ENCODE measurements around the gene SH3RF3.

Gene SH3RF3

DNA sequence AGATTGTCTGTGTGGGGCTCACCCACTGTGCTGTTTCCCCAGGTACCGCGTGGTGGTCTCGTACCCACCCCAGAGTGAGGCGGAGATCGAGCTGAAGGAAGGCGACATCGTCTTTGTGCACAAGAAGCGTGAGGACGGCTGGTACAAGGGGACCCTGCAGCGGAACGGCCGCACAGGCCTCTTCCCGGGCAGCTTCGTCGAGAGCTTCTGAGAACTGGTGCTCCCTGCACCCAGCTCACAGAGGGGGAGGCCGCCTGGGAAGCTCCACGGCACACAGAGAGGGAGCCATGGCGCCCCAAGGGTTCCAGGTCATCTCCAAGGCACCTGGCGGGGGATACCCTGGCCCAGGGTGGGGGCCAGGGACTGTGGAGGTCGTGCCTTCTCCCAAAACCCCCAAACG lies 372.5 kb downstream of the SH3RF3 start:
- no peak for DNase-seq (ENCODE audit: low read depth)
- TF ChIP-seq POLR2A (IDR thresholded peaks at IDR 0.05; ENCODE audit: extremely low read depth, insufficient read length) (no peak), MYC (IDR thresholded peaks at IDR 0.05; ENCODE audit: low read depth, low read length) (no peak)
- TF ChIP-seq, protein P1, sequence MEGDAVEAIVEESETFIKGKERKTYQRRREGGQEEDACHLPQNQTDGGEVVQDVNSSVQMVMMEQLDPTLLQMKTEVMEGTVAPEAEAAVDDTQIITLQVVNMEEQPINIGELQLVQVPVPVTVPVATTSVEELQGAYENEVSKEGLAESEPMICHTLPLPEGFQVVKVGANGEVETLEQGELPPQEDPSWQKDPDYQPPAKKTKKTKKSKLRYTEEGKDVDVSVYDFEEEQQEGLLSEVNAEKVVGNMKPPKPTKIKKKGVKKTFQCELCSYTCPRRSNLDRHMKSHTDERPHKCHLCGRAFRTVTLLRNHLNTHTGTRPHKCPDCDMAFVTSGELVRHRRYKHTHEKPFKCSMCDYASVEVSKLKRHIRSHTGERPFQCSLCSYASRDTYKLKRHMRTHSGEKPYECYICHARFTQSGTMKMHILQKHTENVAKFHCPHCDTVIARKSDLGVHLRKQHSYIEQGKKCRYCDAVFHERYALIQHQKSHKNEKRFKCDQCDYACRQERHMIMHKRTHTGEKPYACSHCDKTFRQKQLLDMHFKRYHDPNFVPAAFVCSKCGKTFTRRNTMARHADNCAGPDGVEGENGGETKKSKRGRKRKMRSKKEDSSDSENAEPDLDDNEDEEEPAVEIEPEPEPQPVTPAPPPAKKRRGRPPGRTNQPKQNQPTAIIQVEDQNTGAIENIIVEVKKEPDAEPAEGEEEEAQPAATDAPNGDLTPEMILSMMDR (IDR thresholded peaks at IDR 0.05; ENCODE audit: low read depth, low read length): no peak
- TF ChIP-seq, protein P2, sequence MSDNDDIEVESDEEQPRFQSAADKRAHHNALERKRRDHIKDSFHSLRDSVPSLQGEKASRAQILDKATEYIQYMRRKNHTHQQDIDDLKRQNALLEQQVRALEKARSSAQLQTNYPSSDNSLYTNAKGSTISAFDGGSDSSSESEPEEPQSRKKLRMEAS (IDR thresholded peaks at IDR 0.05; ENCODE audit: low read depth, low read length): no peak
- no peak overlapping the region for H3K4me3 ChIP-seq (ENCODE audit: low read depth, low read length)

DNA sequence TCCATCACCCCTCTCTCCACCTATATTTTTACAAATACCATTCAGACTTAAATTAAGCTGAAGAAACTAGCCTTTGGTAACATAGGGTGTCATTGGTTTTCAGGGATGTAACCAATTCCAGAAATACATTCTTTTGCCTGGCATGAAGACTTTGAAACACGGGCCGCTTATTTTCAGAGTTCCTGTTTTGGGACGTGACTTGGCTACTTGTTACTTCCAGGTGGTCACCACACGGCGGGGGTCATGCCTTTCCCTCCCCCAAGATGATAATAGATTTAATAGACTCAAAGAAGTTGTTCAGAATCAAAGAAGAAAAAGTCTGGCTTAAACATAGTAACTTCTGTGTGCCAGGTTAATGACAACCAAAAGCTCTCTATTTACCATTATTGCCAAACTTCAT lies 374.2 kb downstream of the SH3RF3 start:
- TF ChIP-seq, protein P1 (IDR thresholded peaks at IDR 0.05; ENCODE audit: low read depth, low read length): no peak
- TF ChIP-seq, protein P2 (IDR thresholded peaks at IDR 0.05; ENCODE audit: low read depth, low read length): no peak
- TF ChIP-seq POLR2A (IDR thresholded peaks at IDR 0.05; ENCODE audit: extremely low read depth, insufficient read length) (no peak), MYC (IDR thresholded peaks at IDR 0.05; ENCODE audit: low read depth, low read length) (no peak)
- DNase-seq (ENCODE audit: low read depth): no peak
- no peak overlapping the region for H3K4me3 ChIP-seq (ENCODE audit: low read depth, low read length)

DNA sequence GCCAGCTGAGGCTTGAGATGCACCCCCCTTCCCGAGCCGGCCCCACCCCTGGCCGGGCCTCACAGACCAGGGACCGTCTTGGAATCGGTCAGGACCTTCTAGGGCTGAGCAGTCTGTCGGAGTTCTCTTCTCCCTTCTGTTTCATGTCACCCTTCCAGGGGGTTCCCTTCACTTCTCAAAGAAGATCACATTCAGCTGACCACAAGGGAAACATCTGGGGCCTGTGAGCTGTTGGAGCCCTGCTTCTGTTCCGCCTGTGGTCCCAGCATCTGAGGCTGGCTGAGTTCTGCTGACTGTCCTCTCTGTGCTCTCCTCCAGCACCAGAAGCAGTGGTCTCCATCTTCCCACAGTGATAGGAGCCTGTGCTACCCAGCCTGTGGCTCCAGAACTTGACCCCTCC lies 378.2 kb downstream of the SH3RF3 start:
- H3K4me3 ChIP-seq (ENCODE audit: low read depth, low read length): no peak overlapping the region
- TF ChIP-seq MYC (IDR thresholded peaks at IDR 0.05; ENCODE audit: low read depth, low read length) (no peak), POLR2A (IDR thresholded peaks at IDR 0.05; ENCODE audit: extremely low read depth, insufficient read length) (no peak)
- TF ChIP-seq, protein P2 (IDR thresholded peaks at IDR 0.05; ENCODE audit: low read depth, low read length): no peak
- TF ChIP-seq, protein P1 (IDR thresholded peaks at IDR 0.05; ENCODE audit: low read depth, low read length): no peak
- DNase-seq (ENCODE audit: low read depth): peak; percentile 44

DNA sequence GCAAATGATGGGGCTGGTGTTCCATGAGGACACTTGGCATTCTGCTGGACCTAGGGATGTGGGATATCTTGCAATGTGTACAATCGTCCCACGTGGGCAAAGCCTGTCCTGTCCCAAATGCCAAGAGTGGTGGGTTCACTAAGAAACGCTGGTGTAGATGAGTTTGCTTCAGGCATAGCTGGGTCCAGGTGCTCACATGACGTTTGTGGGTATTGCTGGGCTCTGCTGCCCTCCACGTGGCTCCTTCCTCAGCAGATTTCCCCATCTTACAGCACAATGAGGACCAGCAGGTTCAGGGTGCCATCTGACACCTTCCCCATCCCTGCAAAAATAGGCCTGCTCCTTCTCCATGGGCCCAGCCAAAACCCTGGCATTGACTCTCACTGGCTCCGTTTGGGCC lies 378.8 kb downstream of the SH3RF3 start:
- DNase-seq (ENCODE audit: low read depth): no peak
- no peak overlapping the region for H3K4me3 ChIP-seq (ENCODE audit: low read depth, low read length)
- no peak for TF ChIP-seq MYC (IDR thresholded peaks at IDR 0.05; ENCODE audit: low read depth, low read length)
- TF ChIP-seq, protein P2 (IDR thresholded peaks at IDR 0.05; ENCODE audit: low read depth, low read length): no peak
- TF ChIP-seq POLR2A (IDR thresholded peaks at IDR 0.05; ENCODE audit: extremely low read depth, insufficient read length): no peak
- TF ChIP-seq, protein P1 (IDR thresholded peaks at IDR 0.05; ENCODE audit: low read depth, low read length): no peak

DNA sequence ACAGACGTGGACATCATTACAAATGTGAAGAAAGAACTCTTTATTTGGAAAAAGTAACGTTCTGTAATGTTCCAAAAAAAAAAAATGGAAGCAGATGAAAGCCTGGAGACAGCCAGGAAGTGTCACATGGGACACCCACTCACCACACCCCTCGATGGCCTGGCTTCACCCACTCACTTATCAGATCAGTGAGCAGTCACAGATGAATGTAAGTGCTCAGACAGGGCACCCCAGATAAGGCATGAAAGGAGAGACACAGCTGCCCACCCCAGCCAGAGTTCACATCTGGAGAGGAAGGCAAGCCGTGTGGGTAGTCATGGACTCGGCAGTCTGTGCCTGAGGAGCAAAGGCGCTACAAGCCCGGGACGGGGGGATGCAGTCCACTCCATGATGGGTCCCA lies 379.6 kb downstream of the SH3RF3 start:
- TF ChIP-seq MYC (IDR thresholded peaks at IDR 0.05; ENCODE audit: low read depth, low read length) (no peak), POLR2A (IDR thresholded peaks at IDR 0.05; ENCODE audit: extremely low read depth, insufficient read length) (no peak)
- TF ChIP-seq, protein P2 (IDR thresholded peaks at IDR 0.05; ENCODE audit: low read depth, low read length): no peak
- TF ChIP-seq, protein P1 (IDR thresholded peaks at IDR 0.05; ENCODE audit: low read depth, low read length): no peak

More for the DNA sequence above, 379.6 kb downstream of the SH3RF3 start:
- DNase-seq (ENCODE audit: low read depth): no peak
- H3K4me3 ChIP-seq (ENCODE audit: low read depth, low read length): no peak overlapping the region

Measured in NB4 (cell line).